GM19351 (cell line): ENCODE results near the gene RAB40C.

ENCODE experiments used
- ATAC-seq: cut with Tn5 transposase; IDR thresholded peaks from one replicate; pipeline ENCODE4 v1.9.1; 2021; ENCODE audit warnings: mild to moderate bottlenecking, moderate library complexity; ENCODE audit not compliant: unreplicated experiment

The RAB40C gene

GRCh38 chr16:660459-661183, 70.8 kb downstream of the RAB40C start:
- ATAC-seq, result peak; percentile 63

DNA sequence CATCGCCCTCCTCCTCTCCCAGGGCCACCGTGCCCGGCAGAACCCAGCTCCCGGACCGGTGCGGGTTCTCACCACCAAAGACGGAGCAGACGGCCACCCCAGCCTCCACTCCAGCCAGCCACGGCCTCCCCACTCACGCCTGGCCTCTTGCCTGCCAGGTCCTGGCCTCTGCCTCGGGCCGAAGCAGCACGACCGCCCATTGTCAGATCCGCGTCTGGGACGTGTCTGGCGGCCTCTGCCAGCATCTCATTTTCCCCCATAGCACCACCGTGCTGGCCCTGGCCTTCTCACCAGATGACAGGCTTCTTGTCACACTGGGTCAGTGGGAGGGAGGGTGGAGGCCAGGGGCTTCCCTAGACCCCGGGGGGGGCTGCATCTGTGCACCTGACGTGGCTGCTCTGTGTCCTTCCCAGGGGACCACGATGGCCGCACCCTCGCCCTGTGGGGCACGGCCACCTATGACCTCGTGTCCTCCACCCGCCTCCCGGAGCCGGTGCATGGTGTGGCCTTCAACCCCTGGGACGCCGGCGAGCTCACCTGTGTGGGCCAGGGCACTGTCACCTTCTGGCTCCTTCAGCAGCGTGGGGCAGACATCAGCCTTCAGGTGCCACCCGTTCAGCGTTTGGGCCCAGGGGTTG, 71.4 kb downstream of the RAB40C start:
- ATAC-seq, result no peak

GRCh38 chr16:662095-662494, 72.2 kb downstream of the RAB40C start:
- no peak for ATAC-seq

GRCh38 chr16:662597-662996, 72.7 kb downstream of the RAB40C start:
- no peak for ATAC-seq

DNA sequence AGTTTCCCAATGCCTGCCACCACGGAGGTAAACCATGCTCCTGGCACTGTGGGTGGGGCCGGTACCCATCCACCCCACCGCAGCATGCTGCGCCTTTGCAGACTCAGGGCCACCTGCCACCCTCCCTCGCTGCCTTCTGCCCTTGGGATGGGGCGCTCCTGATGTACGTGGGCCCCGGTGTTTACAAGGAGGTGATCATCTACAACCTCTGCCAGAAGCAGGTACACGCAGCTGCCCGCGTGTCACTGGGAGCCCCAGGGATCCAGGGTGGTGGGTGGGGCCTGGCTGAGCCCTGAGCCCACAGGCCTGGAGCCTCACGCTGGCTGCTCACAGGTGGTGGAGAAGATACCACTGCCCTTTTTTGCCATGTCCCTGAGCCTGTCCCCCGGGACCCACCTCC, 76.7 kb downstream of the RAB40C start:
- ATAC-seq, result no peak

DNA sequence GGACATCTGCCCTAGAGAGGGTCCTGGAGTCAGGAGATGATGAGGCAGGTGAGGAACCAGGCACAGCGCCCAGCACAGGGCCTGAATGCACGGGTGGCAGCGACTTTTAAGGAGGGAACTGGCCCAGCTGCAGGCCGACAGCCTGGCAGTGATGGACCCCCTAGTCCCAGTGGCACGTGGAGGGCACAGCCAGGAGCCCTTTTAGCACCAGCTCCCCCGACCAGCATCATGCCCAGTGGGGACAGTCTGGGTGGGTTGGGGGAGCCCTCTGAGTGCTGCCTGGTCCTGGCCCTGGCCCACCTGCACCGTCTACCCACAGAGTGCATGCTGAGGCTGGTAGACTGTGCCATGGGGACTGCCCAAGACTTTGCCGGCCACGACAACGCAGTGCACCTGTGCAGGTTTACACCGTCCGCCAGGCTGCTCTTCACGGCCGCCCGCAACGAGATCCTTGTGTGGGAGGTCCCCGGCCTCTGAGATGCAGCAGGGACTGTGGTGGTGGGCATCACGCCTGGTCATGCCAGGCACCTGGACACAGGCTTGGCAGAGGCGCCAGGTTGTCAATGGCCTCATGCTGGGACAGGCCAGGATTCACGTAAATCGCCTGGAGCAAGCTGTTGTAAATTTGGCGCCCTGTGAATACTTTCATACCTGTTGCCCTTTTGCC, 77.4 kb downstream of the RAB40C start:
- ATAC-seq, result no peak

GRCh38 chr16:667780-668518, 78.1 kb downstream of the RAB40C start, which contains the start of gene RHOT2:
RHOT2 (plus strand) TSS chr16:668132; CDS start chr16:668200, 68 bp downstream.
- peak; percentile 93 for ATAC-seq

DNA sequence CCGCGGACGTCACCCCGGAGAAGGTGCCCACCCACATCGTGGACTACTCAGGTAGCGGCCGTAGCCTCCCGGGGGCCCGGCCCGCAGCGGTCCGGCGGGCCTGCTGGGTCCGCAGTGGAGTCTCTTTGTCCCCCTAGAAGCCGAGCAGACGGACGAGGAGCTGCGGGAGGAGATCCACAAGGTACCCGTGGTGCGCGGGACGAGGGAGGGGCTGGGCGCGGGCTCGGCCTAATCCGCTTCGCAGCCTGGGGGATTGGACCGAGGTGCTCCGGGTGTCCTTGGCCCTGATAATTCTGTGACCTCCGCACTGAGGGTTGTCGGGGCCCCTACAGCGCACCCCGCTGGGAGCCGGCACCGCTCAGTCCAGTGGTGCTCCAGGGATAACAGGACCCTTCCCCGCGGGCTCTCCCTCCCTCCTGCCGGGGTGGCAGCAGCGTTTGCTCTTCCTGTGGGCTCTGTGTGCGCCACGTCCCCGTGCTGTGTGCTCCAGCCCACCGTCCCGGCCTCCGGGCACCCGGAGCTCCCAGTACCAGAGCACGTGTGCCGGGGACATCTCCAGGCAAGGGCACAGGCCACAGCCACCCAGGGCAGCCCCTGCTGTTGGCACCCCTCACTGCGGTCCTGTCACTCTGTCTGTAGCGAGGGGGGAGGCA, 78.8 kb downstream of the RAB40C start:
- no peak for ATAC-seq

DNA sequence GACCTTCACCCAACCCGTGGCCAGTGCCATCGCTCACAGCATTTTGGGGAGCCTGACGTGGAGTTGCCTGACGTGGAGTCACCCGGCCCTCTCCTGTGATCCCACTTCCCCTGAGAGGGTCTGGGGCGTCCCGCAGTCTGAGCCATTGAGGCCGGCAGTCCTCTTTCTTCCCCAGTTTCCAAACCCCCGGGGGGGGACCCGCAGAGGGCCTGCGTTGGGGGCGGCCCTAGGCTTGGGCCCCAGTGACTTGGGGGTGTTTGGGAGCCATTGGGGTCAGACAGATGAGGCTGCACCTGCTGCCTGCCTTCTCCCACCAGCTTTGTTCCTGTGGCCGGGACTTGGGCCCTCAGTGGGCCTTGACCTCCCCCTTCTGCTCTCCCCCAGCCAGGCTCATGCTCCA, 79.8 kb downstream of the RAB40C start:
- no peak for ATAC-seq

DNA sequence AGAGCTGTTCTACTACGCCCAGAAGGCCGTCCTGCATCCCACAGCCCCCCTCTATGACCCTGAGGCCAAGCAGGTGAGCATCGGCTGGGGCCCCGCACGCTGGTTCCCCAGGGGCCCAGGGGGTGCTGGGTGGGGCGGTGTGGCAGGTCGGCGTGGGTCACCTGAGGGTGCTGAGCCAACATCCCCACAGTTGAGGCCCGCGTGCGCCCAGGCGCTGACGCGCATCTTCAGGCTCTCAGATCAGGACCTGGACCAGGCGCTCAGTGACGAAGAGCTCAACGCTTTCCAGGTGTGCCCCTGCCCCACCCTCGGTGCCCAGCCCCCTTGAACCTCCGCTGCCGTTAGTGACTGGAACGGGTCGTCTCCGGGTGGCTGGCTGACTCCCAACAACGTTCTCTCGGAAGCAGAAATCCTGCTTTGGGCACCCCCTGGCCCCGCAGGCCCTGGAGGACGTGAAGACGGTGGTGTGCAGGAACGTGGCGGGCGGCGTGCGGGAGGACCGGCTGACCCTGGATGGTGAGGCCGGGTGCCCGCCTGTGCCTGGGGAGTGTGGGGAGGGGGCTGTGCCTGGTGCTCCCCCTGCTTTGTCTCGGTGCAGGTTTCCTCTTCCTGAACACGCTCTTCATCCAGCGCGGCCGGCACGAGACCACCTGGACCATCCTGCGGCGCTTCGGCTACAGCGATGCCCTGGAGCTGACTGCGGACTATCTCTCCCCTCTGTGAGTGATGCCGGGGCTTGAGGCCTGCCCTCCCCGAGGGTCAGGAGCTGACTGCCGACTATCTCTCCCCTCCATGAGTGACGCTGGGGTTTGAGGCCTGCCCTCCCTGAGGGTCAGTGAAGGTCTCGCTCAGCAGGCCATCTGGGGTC, 80.9 kb downstream of the RAB40C start:
- ATAC-seq, result no peak

DNA sequence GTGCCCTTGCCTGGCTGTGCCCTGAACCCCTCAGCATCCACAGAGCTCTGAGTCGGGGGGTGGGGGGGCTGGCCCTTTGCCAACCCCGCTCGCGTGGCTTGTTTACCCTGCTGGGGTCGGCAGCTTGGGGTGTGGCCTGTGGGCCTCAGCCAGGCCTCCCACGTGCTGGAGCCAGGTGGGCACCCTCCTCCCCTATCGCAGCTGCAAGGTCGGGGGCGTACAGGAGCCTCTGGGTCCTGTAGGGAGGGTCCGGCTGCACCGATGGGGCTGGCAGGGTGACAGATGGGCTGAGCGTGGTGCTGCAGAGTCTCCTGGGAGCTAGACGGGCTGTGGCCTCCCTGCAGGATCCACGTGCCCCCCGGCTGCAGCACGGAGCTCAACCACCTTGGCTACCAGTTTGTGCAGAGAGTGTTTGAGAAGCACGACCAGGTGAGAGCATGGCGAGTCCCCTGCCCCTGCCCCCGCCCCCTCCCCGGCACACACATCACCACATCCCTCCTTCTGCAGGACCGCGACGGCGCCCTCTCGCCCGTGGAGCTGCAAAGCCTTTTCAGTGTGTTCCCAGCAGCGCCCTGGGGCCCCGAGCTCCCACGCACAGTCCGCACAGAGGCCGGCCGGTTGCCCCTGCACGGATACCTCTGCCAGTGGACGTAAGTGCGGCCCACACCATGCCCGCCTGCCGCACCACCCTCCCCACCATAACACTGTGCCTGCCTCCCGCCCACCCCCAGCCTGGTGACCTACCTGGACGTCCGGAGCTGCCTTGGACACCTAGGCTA, 81.7 kb downstream of the RAB40C start:
- ATAC-seq, result no peak

DNA sequence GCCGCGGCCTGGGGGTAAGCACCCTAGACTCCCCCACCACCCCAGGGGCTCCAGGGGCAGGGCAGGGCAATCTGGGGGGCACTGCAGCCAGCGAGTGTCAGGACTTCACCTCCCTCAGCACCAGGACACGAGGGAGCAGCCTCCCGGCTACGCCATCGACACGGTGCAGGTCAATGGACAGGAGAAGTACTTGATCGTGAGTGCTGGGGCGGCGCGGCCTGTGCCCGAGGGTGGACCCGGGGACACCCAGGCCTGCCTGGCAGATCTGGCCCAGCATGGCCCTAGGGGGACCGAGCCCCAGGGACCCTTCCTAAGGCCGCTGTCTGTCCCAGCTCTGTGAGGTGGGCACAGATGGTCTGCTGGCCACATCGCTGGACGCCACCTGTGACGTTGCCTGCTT, 82.5 kb downstream of the RAB40C start:
- ATAC-seq, result no peak

DNA sequence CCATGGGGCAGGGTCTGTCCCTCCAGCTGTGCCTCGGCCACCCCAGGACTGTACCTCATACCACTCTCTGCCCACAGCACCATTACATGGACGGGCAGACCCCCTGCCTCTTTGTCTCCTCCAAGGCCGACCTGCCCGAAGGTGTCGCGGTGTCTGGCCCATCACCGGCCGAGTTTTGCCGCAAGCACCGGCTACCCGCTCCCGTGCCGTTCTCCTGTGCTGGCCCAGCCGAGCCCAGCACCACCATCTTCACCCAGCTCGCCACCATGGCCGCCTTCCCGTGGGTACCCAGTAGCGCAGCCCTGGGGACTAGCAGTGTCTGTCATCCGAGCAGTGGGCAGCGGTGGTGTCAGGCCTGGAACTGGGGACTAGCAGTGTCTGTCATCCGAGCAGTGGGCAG, 83.0 kb downstream of the RAB40C start:
- ATAC-seq, result no peak

- no peak for ATAC-seq
Observed at GRCh38 chr16:673399-673991, 83.6 kb downstream of the RAB40C start.

- ATAC-seq, result no peak
Observed at GRCh38 chr16:674214-674881, 84.5 kb downstream of the RAB40C start.

DNA sequence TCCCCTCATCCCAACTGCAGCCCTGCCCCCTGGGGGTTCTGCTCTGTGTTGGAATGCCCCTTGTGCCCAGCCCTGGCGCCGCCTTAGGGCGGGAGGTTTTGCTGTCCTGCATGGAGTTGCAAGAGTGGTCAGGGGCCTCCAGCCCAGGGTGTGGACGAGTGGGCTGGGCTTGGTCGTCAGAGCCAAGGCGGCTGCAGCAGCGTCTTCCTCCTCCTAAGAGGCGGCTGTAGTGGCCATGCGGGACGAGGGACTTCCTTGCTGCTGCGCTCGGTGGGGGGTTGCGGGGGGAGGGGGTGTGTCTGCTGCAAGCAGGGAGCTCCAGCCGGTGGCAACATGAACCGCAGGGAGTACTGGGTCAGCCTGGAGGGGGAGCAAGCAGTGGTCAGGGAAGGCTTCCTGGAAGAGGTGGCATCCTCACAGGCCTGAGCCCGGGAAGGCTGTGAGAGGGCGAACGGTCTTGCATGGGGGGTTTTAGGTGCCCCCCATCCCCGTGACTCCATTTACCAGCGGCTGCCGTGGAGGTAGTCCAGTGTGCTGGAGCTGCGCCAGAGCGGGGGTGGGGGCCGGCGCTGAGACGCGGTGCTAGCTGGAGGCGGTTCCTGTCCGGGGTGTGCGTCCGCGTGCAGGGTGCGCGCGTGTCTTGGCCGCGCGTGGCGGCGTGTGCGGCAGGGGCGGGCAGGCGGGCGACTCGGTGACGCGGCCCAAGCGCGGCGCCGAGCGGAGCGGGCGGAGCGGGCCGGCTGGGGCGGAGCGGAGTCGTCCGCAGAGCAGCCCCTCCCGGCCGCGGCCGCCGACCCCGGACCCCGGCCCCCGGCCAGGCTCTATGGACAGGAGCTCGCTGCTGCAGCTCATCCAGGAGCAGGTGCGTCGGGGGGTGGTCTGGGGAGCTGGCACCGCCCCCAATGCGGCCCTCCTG, 85.4 kb downstream of the RAB40C start, which contains the start of gene RHBDL1:
Gene RHBDL1 (plus strand): TSS at position 704 of the 916 bp plus-strand sequence. CDS start 120 bp downstream, at position 824.
- ATAC-seq, result no peak
